ENCODE results near the gene KRT79.
"Not testable (repeated sequence)": the region's sequence is repeated elsewhere in the genome, so short reads cannot be mapped to it uniquely, and the experiment has no call there.

KRT79 gene

DNA sequence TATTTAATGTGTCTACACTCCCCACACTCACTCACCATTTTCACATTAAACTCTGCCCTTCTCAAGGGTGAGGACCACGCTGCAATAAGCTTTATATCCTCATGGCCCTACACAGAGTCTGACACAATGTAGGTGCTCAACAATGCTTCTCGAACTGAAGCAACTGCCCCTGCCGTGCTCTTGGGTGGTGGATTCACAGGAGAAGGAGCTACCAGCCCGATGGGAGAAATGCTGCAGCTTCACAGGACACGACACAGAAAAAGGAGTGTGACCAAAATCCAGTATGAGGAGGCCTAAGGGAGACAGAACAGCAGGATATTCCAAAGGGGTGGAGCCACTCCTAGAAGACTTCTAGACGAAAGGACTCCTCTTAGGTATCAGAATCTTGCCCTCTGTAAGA lies 31.7 kb downstream of the KRT79 start:
- DNase-seq: no peak

DNA sequence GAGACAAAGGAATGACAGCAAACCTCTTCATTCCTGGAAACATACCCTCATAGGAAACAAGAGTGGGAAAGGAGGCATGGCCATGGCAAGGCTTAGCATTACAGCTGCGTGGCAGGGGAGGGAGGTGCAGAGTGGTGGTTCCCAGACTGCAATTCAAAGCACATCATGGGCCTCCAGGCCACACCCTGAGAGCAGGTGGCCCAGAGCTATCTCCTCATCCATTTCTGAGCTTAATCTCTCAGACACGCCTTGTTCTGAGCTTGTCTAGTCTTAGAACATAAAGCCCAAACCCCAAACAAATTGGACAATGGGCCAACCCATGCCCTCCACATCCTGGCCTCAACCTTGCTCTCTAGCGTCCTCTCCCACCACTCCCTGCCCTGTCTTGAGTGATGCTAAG lies 32.3 kb downstream of the KRT79 start:
- DNase-seq: no peak

DNA sequence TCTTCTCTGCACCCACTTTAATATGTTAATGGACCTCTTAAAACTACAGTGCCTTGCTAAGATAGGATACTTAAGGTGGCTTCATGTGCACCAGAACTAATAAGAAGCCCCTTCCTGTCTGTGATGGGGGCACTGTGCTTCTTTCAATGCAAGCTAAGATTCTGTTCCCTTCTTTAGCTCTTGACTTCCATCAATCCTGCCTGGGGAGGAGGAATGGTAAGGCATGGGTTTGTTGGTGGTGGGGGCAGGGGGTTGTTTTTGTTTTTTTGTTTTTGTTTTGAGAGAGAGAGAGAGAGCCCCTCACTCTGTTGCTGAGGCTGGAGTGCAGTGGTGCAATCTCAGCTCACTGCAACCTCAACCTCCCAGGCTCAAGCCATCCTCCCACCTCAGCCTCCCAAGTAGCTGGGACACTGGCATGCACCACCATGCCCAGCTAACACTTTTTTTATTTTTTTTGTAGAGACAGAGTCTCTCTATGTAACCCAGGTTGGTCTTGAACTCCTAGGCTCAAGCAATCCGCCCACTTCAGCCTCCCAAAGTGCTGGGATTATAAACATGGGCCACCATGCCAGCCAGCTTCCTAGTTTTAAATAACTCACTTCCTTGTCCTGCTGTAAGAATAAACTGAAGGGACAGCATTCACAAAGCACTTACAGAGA lies 33.7 kb downstream of the KRT79 start:
- no peak for DNase-seq

DNA sequence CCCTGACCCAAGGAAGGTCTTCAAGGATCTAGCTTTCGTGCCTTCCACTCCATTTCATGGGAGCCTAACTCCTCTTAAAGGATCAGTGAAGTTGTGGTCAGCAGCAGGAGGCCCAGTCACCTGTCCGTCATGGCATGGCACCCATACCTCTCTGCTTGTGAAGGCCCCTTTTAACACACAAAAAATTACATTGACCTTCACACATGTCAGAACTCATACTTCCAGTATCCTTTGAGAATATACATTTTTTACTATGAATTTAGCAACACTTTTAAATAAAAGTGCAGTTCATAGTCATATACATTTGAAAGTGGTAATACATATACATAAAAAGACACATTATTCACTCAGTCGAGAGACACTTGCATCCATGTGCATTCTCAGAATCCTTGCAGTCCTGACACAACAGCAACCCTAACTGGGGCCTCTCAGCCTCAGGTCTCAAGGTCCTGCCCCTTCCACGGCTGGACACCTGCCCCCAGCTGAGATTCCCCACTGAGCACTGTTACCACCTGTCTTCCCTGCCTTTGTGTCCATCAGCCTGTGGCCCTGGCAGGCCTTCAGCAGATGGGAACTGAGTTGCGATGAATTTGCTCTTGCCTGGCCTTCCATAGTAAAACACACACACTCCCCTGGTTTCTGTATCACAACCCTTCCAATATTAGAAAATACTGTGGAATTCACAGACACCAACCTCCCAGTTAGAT lies 34.5 kb downstream of the KRT79 start:
- DNase-seq: no peak

DNA sequence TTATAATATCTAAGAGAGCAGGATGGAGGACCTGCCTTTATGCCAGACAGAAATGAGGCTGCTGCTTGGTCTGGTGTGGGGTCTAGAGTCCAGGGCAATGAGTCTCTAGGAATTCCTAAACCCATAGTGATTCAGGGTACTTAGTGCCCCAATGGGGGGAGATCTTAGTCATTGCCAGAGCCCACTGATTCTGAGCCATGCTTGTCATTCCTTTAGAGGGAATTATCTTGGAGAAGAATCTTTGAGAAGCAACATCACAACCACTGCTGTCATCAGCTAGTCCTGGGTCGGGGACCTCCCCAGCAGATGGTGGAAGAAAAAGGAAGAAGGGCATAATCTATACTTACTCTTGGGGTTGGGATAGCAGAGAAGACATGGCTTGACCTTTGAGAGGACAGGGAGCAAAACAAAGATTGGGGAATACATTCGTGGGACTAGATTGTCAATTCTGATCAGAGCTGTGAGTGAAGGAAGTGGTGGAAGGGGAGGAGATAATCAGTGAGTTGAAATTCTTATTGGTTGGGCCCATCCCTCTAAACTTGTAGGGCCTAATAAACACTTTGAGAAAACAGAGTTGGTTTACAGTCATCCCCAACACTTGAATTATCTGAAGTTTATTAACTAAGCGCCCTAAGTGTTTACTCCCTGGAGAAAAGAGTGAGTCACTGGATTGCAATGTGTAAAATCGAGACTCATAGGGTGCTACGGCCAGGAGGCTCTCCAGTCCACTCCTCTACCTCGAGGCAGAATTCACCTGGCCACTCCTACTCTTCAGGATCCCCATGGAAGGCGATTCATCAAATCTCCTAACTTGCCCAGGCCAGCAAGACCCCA lies 35.2 kb downstream of the KRT79 start:
- DNase-seq: no peak

DNA sequence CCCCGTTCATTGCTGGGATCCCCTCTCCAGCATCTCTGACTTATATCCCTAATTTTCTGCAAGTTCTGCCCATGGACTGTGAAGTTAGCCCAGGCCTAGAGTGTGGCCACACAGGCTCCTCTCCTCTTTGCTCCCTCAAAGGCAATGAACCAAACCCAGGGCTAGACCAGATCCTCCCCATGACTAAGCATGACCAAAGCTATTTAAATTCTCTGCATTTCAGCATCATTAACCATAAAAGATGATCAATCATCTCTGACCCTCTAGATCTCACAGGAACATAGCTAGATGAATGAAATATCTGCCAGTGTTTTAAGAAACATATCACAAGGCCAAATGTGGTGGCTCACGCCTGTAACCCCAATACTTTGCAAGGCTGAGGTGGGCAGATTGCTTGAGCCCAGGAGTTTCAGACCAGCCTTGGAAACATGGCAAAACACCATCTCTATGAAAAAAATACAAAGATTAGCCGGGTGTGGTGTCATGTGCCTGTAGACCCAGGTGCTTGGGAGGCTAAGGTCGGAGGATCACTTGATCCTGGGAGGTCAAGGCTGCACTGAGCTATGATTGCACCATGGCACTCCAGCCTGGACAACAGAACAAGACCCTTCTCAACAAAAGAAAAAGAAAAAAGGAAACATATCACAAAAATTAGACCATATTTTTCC lies 36.0 kb downstream of the KRT79 start:
- no peak for DNase-seq

DNA sequence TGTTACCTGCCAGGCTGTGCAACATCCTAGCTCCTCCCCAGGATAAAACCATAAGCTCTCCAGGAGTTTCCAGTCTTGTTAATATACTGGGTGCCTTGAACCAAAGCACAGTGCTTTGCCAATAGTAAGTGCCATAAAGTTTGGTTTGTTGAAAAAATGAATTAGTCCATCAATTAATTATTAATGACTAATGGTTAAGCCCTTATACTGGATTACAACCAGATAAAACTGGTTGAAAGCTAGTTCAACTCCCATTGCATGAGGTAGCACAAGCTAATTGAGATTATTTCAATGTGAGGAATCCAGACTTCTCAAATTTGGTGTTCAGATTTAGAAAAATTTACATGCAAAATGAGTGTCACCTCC lies 36.6 kb downstream of the KRT79 start:
- no peak for DNase-seq

DNA sequence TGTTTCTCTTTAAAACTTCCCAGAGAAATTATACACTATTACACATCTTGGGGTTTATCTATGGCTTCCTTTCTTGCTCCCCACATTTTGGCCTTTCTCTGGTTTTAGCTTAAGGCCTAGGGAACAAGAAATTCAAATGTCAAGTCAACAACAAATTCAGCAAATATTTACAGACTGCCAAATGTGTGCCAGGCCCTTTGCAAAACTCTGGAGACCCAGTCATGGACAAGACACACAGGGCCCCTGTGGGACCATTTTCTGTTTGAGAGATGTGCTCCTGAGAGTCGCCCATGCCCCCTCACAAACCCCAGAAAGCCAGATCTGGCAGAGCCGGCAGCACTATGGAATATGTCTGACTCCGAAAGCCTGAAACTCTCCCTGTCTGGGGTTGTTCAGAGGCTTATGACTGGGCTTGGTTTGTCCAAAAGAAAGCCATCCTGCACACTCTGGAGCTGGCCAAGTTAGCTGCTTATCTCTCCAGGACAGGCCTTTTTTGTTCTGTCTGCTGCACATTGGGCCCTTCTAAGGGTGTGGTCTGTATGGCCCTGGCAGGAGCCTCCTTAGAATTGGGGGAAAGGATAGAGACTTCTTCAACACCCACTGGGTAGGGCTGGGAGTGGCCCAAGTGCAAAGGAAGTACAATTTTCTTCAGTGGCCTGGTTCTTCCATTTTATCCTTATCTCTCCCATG lies 37.1 kb downstream of the KRT79 start:
- DNase-seq: no peak

DNA sequence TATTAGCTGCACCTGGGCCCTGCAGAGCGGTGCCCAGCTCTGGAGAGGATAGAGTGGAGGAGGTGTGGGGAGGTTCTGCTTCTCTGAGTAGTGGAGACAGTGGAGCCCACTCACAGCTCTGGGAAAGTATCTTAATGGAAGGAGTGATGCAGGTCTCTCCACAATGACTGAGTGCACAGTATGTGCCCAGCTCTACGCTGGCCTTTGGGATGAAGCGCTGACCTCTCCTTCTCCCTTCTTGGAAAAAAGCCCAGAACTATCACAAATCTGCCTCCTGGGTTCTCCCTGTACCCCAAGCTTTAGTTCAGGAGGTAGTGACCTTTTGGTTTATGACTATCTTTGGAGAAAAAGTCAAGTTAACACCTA lies 37.7 kb downstream of the KRT79 start:
- no peak for DNase-seq

DNA sequence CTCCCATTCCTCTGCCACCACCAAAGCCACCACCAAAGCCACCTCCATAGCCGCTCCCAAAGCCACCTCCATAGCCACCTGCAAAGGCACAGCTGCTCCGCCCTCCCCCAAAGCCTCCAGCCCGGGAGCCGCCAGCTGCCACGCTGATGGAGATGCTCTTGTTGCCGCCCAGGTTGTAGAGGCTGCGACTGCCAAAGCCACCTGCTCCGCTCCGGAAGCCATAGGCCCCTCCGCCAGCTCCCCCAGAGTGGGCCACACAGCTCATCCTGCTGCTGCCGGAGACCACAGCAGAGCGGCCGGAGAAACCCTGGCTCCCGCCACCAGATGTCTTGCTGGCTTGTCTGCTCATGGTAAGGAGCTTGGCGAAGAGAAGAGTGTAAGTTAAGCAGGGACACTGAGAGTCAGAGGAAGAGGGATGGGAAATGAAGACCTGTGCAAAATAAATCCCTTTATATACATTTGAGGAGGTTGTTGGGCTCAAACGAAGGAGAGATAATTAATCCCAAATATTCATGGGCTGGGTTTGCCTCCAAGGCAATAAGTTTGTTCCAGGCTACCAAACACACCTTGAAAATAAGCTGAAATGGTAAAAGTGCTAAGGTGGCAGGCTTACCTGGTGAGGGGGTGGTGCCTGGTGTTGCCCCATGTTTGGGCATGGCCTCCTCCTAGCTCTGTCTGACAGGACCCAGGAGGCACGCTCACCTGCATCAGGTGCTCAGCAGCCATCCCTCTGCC lies 38.2 kb downstream of the KRT79 start, which contains the start of gene KRT3:
KRT3 (minus strand) TSS at position 424 of the 735 bp plus-strand sequence; CDS start at position 349, 75 bp downstream.
- DNase-seq: no peak

DNA sequence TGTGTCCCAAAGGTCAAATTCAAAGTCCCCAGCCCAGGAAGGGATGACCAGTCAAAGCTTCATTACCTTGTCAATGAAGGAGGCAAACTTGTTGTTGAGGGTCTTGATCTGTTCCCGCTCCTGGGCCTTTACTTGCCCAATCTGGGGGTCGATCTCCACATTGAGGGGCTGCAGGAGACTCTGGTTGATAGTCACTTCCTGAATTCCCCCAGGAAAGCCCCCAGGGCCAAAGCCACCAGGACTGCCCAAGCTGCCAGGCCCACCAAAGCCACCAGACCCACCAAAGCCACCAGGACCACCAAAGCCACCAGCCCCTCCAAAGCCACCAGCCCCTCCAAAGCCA lies 38.8 kb downstream of the KRT79 start:
- DNase-seq: not testable (repeated sequence)

DNA sequence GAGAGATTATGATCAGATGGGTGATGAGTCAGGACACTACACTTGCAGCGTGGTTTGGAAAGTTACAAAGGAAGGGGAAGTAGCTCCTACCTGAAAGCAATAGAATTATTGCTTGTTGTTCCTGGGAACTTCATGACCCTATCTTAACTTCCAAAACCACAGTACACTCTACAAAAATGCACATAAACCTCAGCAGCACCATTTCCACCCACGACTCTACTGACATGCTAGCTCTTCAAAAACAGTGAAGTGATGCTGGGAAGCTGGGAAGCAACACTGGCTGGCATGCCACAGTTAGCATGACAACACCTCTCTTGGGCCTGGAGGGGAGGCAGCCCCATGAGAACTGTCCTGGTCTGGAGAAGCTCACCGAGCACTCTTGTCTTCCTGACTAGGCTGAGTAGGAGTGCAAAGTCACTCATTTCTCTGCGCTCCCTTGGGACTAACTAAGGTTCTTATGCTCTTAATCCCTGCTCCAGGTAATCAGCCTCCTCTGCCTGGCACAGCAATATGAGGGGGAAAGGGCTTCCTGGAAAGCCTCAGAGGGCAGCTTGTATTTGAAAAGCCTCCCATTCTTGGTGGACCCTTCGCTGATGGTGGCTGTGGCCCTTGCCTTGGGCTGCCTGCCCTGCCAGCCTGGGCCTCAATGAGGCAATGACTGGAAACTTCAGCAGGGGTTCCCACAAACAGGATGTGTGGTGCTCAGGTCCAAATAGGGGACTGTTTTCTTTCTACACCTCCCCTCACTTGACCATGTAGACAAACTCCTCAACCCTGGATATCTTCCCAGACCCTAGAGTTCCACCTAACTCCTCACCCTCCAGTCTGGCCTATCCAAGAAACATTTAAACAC lies 39.4 kb downstream of the KRT79 start:
- no peak for DNase-seq

DNA sequence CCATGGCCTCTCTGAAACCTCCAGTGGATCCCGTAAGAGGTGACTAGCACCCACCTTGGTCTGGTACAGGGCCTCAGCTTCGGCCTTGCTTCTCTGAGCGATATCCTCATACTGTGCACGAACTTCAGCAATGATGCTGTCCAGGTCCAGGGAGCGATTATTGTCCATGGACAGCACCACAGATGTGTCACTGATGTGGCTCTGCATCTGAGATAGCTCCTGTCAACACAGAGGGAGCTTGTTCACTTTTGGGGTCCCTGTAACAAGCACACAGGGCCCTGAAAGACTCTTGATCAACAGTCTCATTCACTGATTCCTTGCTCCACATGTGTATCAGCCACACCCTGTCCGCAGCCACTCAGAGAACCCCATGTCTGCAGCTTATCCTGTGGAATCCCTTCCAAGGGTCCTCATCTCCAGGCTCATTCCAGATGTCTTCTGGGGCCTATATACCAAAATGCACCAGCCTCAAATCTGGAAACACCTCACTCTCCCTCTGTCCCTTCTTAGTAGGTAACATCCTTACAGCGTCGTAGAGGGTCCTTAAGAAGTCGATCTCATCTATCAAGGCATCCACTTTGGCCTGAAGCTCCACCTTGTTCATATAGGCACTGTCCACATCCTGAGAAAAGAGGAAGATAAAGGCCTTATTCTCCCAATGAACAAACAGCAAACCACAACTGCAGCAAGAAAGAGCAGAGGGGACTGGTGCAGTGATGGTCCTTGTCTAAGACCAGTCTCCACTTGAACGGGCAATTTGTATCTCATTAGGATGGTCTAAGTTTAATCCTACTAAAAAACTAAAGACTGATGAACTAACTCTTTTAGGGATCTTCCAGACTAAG lies 41.7 kb downstream of the KRT79 start:
- DNase-seq: no peak

DNA sequence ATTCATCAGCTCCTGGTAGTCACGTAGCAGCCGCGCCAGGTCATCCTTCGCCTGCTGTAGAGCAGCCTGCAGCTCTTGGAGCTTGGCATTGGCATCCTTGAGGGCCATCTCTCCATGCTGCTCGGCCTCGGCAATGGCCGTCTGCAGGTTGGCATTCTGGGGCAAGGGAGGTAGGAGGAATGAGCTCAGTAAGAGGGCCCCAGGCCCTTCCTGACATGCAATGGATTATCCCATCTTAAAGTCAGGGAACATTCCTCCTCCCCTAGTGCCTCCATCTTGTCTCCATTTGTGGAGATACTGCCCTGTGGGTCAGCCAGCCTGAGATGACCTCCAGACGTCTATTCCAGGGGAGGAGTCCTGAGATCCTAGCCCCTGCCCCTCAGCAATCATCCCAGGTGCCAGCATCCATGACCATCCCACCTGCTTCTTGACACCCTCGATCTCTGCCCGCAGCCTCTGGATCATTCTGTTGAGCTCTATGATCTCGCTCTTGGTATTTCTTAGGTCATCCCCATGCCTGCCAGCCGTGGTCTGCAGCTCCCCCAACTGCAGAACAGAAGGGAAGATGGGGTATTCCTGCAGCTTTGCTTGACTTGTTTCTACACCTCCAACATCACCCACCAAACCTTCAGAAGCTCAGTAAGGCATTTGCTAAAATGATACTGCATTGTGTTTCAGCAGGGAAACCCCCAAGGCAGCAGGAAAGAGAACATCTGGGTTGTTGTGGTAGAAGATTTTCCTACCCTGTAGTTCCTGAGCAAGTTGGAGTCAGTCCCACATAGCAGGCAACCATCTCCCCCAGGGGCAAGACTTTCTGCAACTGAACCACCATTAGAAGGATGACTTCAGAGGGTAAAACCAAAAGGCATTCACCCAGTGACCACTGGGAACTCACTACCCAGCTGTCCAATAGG lies 42.6 kb downstream of the KRT79 start:
- no peak for DNase-seq

DNA sequence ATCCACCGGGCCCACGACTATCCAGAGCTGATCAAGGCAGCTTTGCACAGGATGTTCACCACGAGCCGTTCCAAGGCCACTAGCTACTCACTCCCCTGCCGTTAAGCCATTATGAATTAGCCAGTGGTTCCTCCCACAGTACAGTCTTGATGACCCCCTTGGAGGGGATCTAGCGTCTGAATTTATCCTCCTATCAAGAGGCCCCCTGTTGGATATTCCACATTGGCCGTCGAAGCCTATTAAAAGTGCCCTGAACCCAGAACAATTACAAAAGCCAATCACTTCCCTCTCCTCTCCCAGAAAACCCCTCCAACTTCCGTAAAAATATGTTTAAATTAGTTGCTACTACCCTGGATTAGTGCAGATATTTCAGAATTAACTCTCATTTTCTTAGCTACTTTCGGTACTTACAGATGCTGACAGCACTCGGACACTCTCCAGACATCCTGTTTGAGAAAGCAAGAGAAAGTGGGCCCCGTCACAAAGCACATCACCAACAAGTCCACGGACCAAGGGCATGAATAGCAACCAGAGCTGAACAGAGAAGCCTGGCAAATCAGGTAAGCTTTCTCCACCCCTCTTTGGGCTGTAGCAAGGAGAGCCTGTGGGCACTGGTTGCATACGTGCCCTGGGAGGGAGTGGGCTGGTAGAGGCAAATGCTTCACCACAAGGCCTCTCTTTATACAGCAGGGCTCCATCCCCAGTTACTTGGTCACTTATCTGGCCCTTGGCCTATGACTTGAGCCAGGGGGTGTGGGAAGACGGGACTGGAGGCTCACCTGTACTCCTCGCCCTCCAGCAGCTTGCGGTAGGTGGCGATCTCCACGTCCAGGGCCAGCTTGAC lies 43.5 kb downstream of the KRT79 start:
- DNase-seq: no peak

DNA sequence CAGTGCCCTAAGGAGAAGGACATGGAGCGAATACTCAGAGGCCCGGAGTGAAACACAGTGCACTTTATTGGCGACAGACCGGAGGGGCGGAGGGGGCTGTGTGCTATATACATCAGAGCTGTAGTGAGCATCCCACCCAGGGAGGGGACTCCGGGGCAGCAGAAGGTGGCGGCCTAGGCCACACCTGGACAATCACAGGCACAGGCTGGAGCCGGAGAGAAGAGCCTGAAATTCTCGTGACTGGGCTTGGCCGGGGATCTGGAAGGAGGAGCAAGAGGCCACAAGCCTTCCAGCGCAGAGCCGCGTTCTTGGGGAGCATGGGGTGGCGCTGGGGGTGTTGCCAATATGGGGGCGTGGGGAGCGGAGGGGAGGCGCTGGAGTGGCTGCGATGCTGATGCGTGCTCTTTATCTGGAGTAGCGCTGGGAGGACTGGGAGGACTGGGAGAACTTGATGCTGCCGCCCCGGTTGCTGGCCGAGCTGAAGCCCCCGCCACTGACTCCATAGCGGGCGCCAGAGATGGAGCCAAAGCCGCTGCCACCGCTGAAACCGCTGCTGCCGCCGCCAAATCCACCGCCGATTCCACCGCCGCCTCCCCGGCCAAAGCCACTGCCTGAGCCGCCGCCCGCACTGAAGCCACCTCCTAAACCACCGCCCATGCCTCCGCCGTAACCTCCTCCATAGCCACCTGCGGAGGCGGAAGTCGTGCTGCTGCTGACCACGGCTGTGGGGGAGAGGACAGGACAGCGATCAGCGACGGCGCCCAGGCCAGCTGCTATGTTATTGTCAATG lies 44.3 kb downstream of the KRT79 start:
- peak; percentile 44 for DNase-seq

Data from right forelimb (tissue), 1 donor.